D341Med (cell line): ENCODE measurements around the gene CCDC18.
A peak's percentile ranks its signal among the peaks of the same experiment; 100 is the strongest.
"Not testable (repeated sequence)": the region's sequence is repeated elsewhere in the genome, so short reads cannot be mapped to it uniquely, and the experiment has no call there.

ENCODE experiments used
- DNase-seq: peaks from one replicate; pipeline ENCODE4 v3.0.0; 2012; ENCODE audit warnings: low spot score

The CCDC18 gene

GRCh38 chr1:93180723-93181613 lies at the start of gene CCDC18:
TSS of gene CCDC18 (plus strand) at chr1:93180724. CDS start at chr1:93183362, 2,638 bp downstream.
- peak; percentile 36 for DNase-seq

GRCh38 chr1:93132638-93133037 lies 47.9 kb upstream of the CCDC18 start:
- no peak for DNase-seq

GRCh38 chr1:93136445-93136844 lies 44.1 kb upstream of the CCDC18 start:
- no peak for DNase-seq

GRCh38 chr1:93137604-93138292 lies 42.8 kb upstream of the CCDC18 start:
- DNase-seq = no peak

GRCh38 chr1:93140106-93140505 lies 40.4 kb upstream of the CCDC18 start:
- DNase-seq = no peak

- DNase-seq = no peak
Measured at GRCh38 chr1:93142161-93142560, 38.4 kb upstream of the CCDC18 start.

GRCh38 chr1:93143136-93143535 lies 37.4 kb upstream of the CCDC18 start:
- DNase-seq = no peak

GRCh38 chr1:93143769-93144168 lies 36.8 kb upstream of the CCDC18 start:
- DNase-seq = no peak

GRCh38 chr1:93148001-93148400 lies 32.5 kb upstream of the CCDC18 start:
- no peak for DNase-seq

- no peak for DNase-seq
Measured at GRCh38 chr1:93150729-93151128, 29.8 kb upstream of the CCDC18 start.

GRCh38 chr1:93151474-93151873 lies 29.1 kb upstream of the CCDC18 start:
- no peak for DNase-seq

GRCh38 chr1:93152835-93153234 lies 27.7 kb upstream of the CCDC18 start:
- no peak for DNase-seq

- no peak for DNase-seq
Measured at GRCh38 chr1:93154898-93155297, 25.6 kb upstream of the CCDC18 start.

- DNase-seq = no peak
Measured at GRCh38 chr1:93155335-93155734, 25.2 kb upstream of the CCDC18 start.

GRCh38 chr1:93159337-93159736 lies 21.2 kb upstream of the CCDC18 start:
- DNase-seq = no peak

- not testable (repeated sequence) for DNase-seq
Measured at GRCh38 chr1:93163314-93163713, 17.2 kb upstream of the CCDC18 start.

GRCh38 chr1:93164816-93165215 lies 15.7 kb upstream of the CCDC18 start:
- DNase-seq = no peak

- DNase-seq = not testable (repeated sequence)
Measured at GRCh38 chr1:93165895-93166294, 14.6 kb upstream of the CCDC18 start.

GRCh38 chr1:93167006-93167405 lies 13.5 kb upstream of the CCDC18 start:
- no peak for DNase-seq

- not testable (repeated sequence) for DNase-seq
Measured at GRCh38 chr1:93170141-93170678, 10.3 kb upstream of the CCDC18 start.

GRCh38 chr1:93171549-93172034 lies 8.9 kb upstream of the CCDC18 start:
- DNase-seq = no peak

- DNase-seq = no peak
Measured at GRCh38 chr1:93172778-93173177, 7.7 kb upstream of the CCDC18 start.

GRCh38 chr1:93174638-93175037 lies 5.9 kb upstream of the CCDC18 start:
- DNase-seq = not testable (repeated sequence)
